Upper lobe of right lung (tissue), 1 donor: ENCODE data around the gene CRIP2. TPM values are rescaled to one million over a fixed set of nuclear protein-coding genes. Genes with fewer than 3 reads are reported as not detected.

Source experiments
- ATAC-seq: fragments of 200-7000 bp; cut with Tn5 transposase; one replicate; pipeline ENCODE4 v1.9.1; 2020; ENCODE audit warnings: mild to moderate bottlenecking, moderate library complexity
- DNase-seq: peaks from one replicate; pipeline ENCODE4 v3.0.0-alpha.2; 2020
- H3K27ac ChIP-seq: fragments of 200-600 bp; one replicate; pipeline ENCODE4 v1.8.0; 2022
- H3K27me3 ChIP-seq: fragments of 200-600 bp; one replicate; pipeline ENCODE4 v1.8.0; 2022; ENCODE audit warnings: mild to moderate bottlenecking
- H3K36me3 ChIP-seq: fragments of 200-600 bp; one replicate; pipeline ENCODE4 v1.8.0; 2022
- H3K4me1 ChIP-seq: fragments of 200-600 bp; one replicate; pipeline ENCODE4 v1.8.0; 2022
- H3K4me3 ChIP-seq: fragments of 200-600 bp; one replicate; pipeline ENCODE4 v1.8.0; 2022; ENCODE audit warnings: mild to moderate bottlenecking
- H3K9me3 ChIP-seq: fragments of 200-600 bp; one replicate; pipeline ENCODE4 v1.8.0; 2022
- CTCF ChIP-seq: fragments of 200-600 bp; IDR thresholded peaks from one replicate; pipeline ENCODE4 v1.8.0; 2022; ENCODE audit warnings: antibody characterized with exemption
- intact Hi-C: fragments of 100-400 bp; cut with DNase I; formaldehyde crosslinking; loops from one replicate; pipeline ENCODE4 v1.11.0; 2022
- total RNA-seq: library from RNA; stranded (reverse); fragmentation: NEBNext Ultra II Directional; extraction: Animal tissue kit (Norgen Biotek cat#: 25700); gene quantifications from one replicate; pipeline ENCODE4 v1.2.1, GENCODE V29; 2021
- donor health status: DM: no; HTN: yes; CAD: no; lungs with severe emphysema.

The CRIP2 gene
- total RNA-seq, 1 donor from 2014 or later: 191 TPM

GRCh38 chr14:105492031-105492970 is 17.7 kb downstream of the CRIP2 start:
- DNase-seq: peak; percentile 70
- H3K9me3 ChIP-seq: no peaks in the 10 kb centered on the region
- intact Hi-C loops: loop anchor here (10.0 kb wide), 1 partner anchor 98 kb away; the partner anchor contains the start of gene TEX22
- H3K27ac ChIP-seq: no peak overlapping the region
- ATAC-seq: no peak
- H3K36me3 ChIP-seq: no peaks in the 10 kb centered on the region
- no peak overlapping the region for H3K4me3 ChIP-seq
- TF ChIP-seq CTCF: no peak
- H3K4me1 ChIP-seq: peaks cover 15% of the 10 kb centered on the region
- no peaks in the 10 kb centered on the region for H3K27me3 ChIP-seq

- intact Hi-C loops: loop anchor here (10.0 kb wide), 1 partner anchor 98 kb away; the partner anchor contains the start of gene TEX22
- no peak for ATAC-seq
- no peak for TF ChIP-seq CTCF
These were observed 18.6 kb downstream of the CRIP2 start for GRCh38 chr14:105492971-105493871.

GRCh38 chr14:105493921-105494605 is 19.4 kb downstream of the CRIP2 start:
- no peak for TF ChIP-seq CTCF
- ATAC-seq (no peak), DNase-seq (peak; percentile 57)
- Histone ChIP-seq H3K4me1 (no peaks in the 10 kb centered on the region), H3K4me3 (no peak overlapping the region), H3K27ac (no peak overlapping the region), H3K36me3 (no peaks in the 10 kb centered on the region), H3K9me3 (no peaks in the 10 kb centered on the region), H3K27me3 (no peaks in the 10 kb centered on the region)
- intact Hi-C loops: loop anchor here (10.0 kb wide), 1 partner anchor 99 kb away; the partner anchor contains the start of gene TEX22

More at GRCh38 chr14:105492971-105493871, 18.6 kb downstream of the CRIP2 start:
- Histone ChIP-seq H3K27ac (no peak overlapping the region), H3K36me3 (no peaks in the 10 kb centered on the region), H3K27me3 (no peaks in the 10 kb centered on the region), H3K9me3 (no peaks in the 10 kb centered on the region), H3K4me3 (no peak overlapping the region), H3K4me1 (peaks cover 5% of the 10 kb centered on the region)
- peak; percentile 63 for DNase-seq

GRCh38 chr14:105494606-105494929 is 19.9 kb downstream of the CRIP2 start:
- intact Hi-C loops: loop anchor here (10.0 kb wide), 1 partner anchor 100 kb away; the partner anchor contains the start of gene TEX22
- Histone ChIP-seq H3K27ac (no peak overlapping the region), H3K4me3 (no peak overlapping the region), H3K27me3 (no peaks in the 10 kb centered on the region), H3K4me1 (no peaks in the 10 kb centered on the region), H3K36me3 (no peaks in the 10 kb centered on the region), H3K9me3 (no peaks in the 10 kb centered on the region)
- no peak for DNase-seq
- TF ChIP-seq CTCF: no peak
- ATAC-seq: no peak
